Spleen (tissue), 7 donors: ENCODE results near the gene DNAI2.

Experiments
- CTCF ChIP-seq, 11 experiments: fragments of 200-600 bp in 7 of 11; fragments of 450-650 bp in 4 of 11; sonication (generic) in 4 of 11; IDR thresholded peaks in 8 of 11; conservative IDR thresholded peaks in 3 of 11; 1 replicate in 7 of 11; 2 replicates in 4 of 11; pipeline versions ENCODE4 v1.4.0 to v1.8.0; 2016 to 2021; ENCODE audit warnings: antibody characterized with exemption in 11 of 11, inconsistent platforms in 4 of 11, mild to moderate bottlenecking in 1 of 11
- POLR2A ChIP-seq, 3 donors: fragments of 450-650 bp; IDR thresholded peaks; one replicate each; pipeline ENCODE4 v1.5.1; 2017; ENCODE audit warnings: antibody characterized with exemption in 3 of 3, mild to moderate bottlenecking in 1 of 3
- donor health status: DM: no; HTN: no; CAD: no; lungs with moderate emphysema.
- donor health status: DM: no; HTN: no; CAD: no.
- donor health status: DM: no; HTN: no; CAD: no.

- TF ChIP-seq POLR2A (IDR thresholded peaks at IDR 0.05) (no peak), CTCF (IDR thresholded peaks at IDR 0.05 in 8 of 11, conservative IDR thresholded peaks at IDR 0.05 in 3 of 11) (no peak)
Observed at GRCh38 chr17:74267987-74268499, 6.0 kb upstream of the DNAI2 start.
